ENCODE results near the gene PTPRQ. TPM values are rescaled to one million over a fixed set of nuclear protein-coding genes. Genes with fewer than 3 reads are reported as not detected.

PTPRQ gene
- total and polyA plus RNA-seq, 4 donors: 0.26 to 11.7 (median 1.4) TPM

- Histone ChIP-seq H3K4me1 (ENCODE audit: control insufficient read depth in 5 of 5, insufficient read depth in 5 of 5, low read length in 5 of 5) (peaks cover 0 to 4% (median 0%) of the 10 kb centered on the region in 5 donors), H3K9ac (ENCODE audit: insufficient read depth in 1 of 2, low read length in 2 of 2) (no peak overlapping the region), H3K4me3 (no peak overlapping the region), H3K36me3 (ENCODE audit: control insufficient read depth in 4 of 4, insufficient read depth in 4 of 4, low read length in 4 of 4) (no peaks in the 10 kb centered on the region), H3K27me3 (ENCODE audit: control insufficient read depth in 3 of 3, insufficient read depth in 3 of 3, low read length in 2 of 3) (peaks cover 0 to 32% (median 11%) of the 10 kb centered on the region in 3 donors), H3K27ac (ENCODE audit: low read depth in 1 of 2, low read length in 1 of 2) (no peak overlapping the region), H3K9me3 (ENCODE audit: control insufficient read depth in 4 of 4, insufficient read depth in 3 of 4, low read length in 3 of 4) (peaks cover 0 to 10% (median 0%) of the 10 kb centered on the region in 4 donors)
- TF ChIP-seq CTCF (IDR thresholded peaks at IDR 0.05; ENCODE audit: control extremely low read depth, extremely low read depth): no peak
- ATAC-seq (ENCODE audit: insufficient read depth, low FRiP score) (no peak), DNase-seq (no peak)
- WGBS, 2 donors: 86 to 89% methylated on average over 1 of the region's 1 CpG
Measured at GRCh38 chr12:80720516-80720915, 276.5 kb downstream of the PTPRQ start.

GRCh38 chr12:80721326-80721725, 277.3 kb downstream of the PTPRQ start:
- WGBS, 2 donors: 50 to 62% methylated on average over 3 of the region's 3 CpGs
- H3K27ac ChIP-seq (ENCODE audit: low read depth in 1 of 2, low read length in 1 of 2): no peak overlapping the region
- no peak for TF ChIP-seq CTCF (IDR thresholded peaks at IDR 0.05; ENCODE audit: control extremely low read depth, extremely low read depth)

More at GRCh38 chr12:80721326-80721725, 277.3 kb downstream of the PTPRQ start:
- H3K9ac ChIP-seq (ENCODE audit: insufficient read depth in 1 of 2, low read length in 2 of 2): no peak overlapping the region
- peaks cover 0 to 4% (median 0%) of the 10 kb centered on the region in 5 donors for H3K4me1 ChIP-seq (ENCODE audit: control insufficient read depth in 5 of 5, insufficient read depth in 5 of 5, low read length in 5 of 5)
- no peak for DNase-seq
- no peak overlapping the region for H3K4me3 ChIP-seq
- H3K9me3 ChIP-seq (ENCODE audit: control insufficient read depth in 4 of 4, insufficient read depth in 3 of 4, low read length in 3 of 4): peaks cover 0 to 10% (median 0%) of the 10 kb centered on the region in 4 donors
- peaks cover 0 to 24% (median 4%) of the 10 kb centered on the region in 3 donors for H3K27me3 ChIP-seq (ENCODE audit: control insufficient read depth in 3 of 3, insufficient read depth in 3 of 3, low read length in 2 of 3)
- no peak for ATAC-seq (ENCODE audit: insufficient read depth, low FRiP score)
- H3K36me3 ChIP-seq (ENCODE audit: control insufficient read depth in 4 of 4, insufficient read depth in 4 of 4, low read length in 4 of 4): no peaks in the 10 kb centered on the region
